OCI-LY1 (cell line): ENCODE measurements around the gene TSPAN10.

Experiments used
- CTCF ChIP-seq: fragments of 200-600 bp; sonication (generic), shearing (Covaris generic); IDR thresholded peaks from 2 replicates; pipeline ENCODE4 v1.5.1; 2017; ENCODE audit warnings: mild to moderate bottlenecking, antibody characterized with exemption, low read length, moderate library complexity, mixed read lengths
- EZH2 ChIP-seq: fragments of 200-600 bp; sonication (generic), shearing (Covaris generic); IDR thresholded peaks from 2 replicates; pipeline ENCODE4 v1.8.0; 2017; ENCODE audit warnings: borderline replicate concordance, mixed run types, mild to moderate bottlenecking, antibody characterized with exemption, low read length, moderate library complexity, mixed read lengths

GRCh38 chr17:81608082-81608481, 28.9 kb upstream of the TSPAN10 start:
- TF ChIP-seq CTCF (no peak), EZH2 (no peak)
